PFSK-1 (cell line): ENCODE data around the gene HEPN1.

Experiments used
- FOXP2 ChIP-seq: optimal IDR thresholded peaks from 2 replicates; pipeline ENCODE3; 2011; ENCODE audit warnings: borderline replicate concordance, control low read depth, inconsistent platforms; ENCODE audit not compliant: insufficient read depth; ENCODE audit errors: extremely low read length, extremely low read depth
- POLR2AphosphoS5 ChIP-seq: IDR thresholded peaks from 2 replicates; pipeline ENCODE4 v1.6.1; 2012; ENCODE audit warnings: low read depth, mild to moderate bottlenecking, control low read depth, low read length, moderate library complexity
- REST ChIP-seq, 2 experiments: IDR thresholded peaks; 2 replicates each; pipeline versions ENCODE4 v1.6.1 to v1.8.0; 2011 to 2012; ENCODE audit warnings: low read depth in 2 of 2, low read length in 2 of 2, control low read depth in 1 of 2, inconsistent platforms in 1 of 2, mild to moderate bottlenecking in 1 of 2, moderate library complexity in 1 of 2; ENCODE audit not compliant: insufficient read depth in 1 of 2
- SIN3A ChIP-seq: IDR thresholded peaks from 2 replicates; pipeline ENCODE4 v1.6.1; 2012; ENCODE audit warnings: mild to moderate bottlenecking, low read length, moderate library complexity, borderline replicate concordance; ENCODE audit not compliant: insufficient read depth
- TAF1 ChIP-seq: IDR thresholded peaks from 2 replicates; pipeline ENCODE4 v1.6.1; 2012; ENCODE audit warnings: low read length, control low read depth, borderline replicate concordance; ENCODE audit not compliant: insufficient read depth

Gene HEPN1

GRCh38 chr11:124875943-124876817, 42.9 kb upstream of the HEPN1 start:
- TF ChIP-seq SIN3A (0 out of 2 replicates have a peak, but pooled peaks have one; percentile 53), FOXP2 (peak; percentile 83), POLR2AphosphoS5 (no peak), TAF1 (no peak), REST (IDR thresholded peaks at IDR 0.05; ENCODE audit: insufficient read depth in 1 of 2, low read depth in 2 of 2, low read length in 2 of 2) (no peak)

GRCh38 chr11:124876818-124877630, 42.0 kb upstream of the HEPN1 start:
- TF ChIP-seq SIN3A (no peak), TAF1 (no peak), REST (IDR thresholded peaks at IDR 0.05; ENCODE audit: insufficient read depth in 1 of 2, low read depth in 2 of 2, low read length in 2 of 2) (no peak), FOXP2 (no peak), POLR2AphosphoS5 (no peak)

- TF ChIP-seq TAF1 (no peak), FOXP2 (no peak), SIN3A (no peak), REST (IDR thresholded peaks at IDR 0.05; ENCODE audit: insufficient read depth in 1 of 2, low read depth in 2 of 2, low read length in 2 of 2) (no peak), POLR2AphosphoS5 (no peak)
These were observed 41.5 kb upstream of the HEPN1 start for GRCh38 chr11:124877631-124877909.

- TF ChIP-seq TAF1 (no peak), REST (IDR thresholded peaks at IDR 0.05; ENCODE audit: insufficient read depth in 1 of 2, low read depth in 2 of 2, low read length in 2 of 2) (no peak), SIN3A (no peak), POLR2AphosphoS5 (no peak)
These were observed 40.9 kb upstream of the HEPN1 start for GRCh38 chr11:124877910-124878758.
